HG03060 (cell line): ENCODE results near the gene VAMP1.
"Not testable (repeated sequence)": the region's sequence is repeated elsewhere in the genome, so short reads cannot be mapped to it uniquely, and the experiment has no call there.

Experiments
- ATAC-seq: cut with Tn5 transposase; IDR thresholded peaks from one replicate; pipeline ENCODE4 v1.9.1; 2021; ENCODE audit warnings: low read depth, moderate number of reproducible peaks; ENCODE audit not compliant: unreplicated experiment

VAMP1 gene

GRCh38 chr12:6427796-6428195 is 42.7 kb downstream of the VAMP1 start:
- not testable (repeated sequence) for ATAC-seq

GRCh38 chr12:6426882-6427671 is 43.4 kb downstream of the VAMP1 start:
- peak; percentile 50 for ATAC-seq

GRCh38 chr12:6425590-6426531 is 44.6 kb downstream of the VAMP1 start:
- ATAC-seq, result no peak

- no peak for ATAC-seq
Measured at GRCh38 chr12:6424866-6425265, 45.6 kb downstream of the VAMP1 start.

- ATAC-seq, result no peak
Measured at GRCh38 chr12:6424008-6424347, 46.5 kb downstream of the VAMP1 start.

- ATAC-seq, result no peak
Measured at GRCh38 chr12:6423267-6424007, 47.0 kb downstream of the VAMP1 start.

GRCh38 chr12:6420364-6420763 is 50.1 kb downstream of the VAMP1 start:
- no peak for ATAC-seq

GRCh38 chr12:6418796-6419195 is 51.7 kb downstream of the VAMP1 start:
- ATAC-seq, result no peak

- ATAC-seq, result no peak
Measured at GRCh38 chr12:6416596-6416995, 53.9 kb downstream of the VAMP1 start.
